ENCODE results near the gene TBC1D22A.

DNA sequence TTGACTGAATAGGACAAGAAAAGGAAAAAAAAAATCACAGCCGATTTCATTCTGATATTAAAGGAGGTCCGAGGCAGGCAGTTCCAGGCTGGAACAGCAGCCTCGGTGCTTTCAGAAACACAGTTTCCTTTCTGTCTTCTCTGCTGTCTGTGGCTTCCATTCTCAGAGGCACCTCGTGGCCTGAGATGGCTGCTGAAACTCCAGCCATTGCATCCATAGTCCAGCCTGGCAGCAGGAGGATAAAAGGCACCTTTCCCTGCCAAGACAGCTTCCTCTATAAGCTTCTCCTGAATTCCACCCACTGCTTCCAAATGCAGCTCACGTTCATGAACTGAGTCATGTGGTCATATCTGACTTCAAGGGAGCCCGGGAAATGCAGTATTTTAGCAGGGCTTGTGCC, 390.5 kb downstream of the TBC1D22A start:
- TF ChIP-seq EP300 (IDR thresholded peaks at IDR 0.05): no peak
- TF ChIP-seq, protein P1, sequence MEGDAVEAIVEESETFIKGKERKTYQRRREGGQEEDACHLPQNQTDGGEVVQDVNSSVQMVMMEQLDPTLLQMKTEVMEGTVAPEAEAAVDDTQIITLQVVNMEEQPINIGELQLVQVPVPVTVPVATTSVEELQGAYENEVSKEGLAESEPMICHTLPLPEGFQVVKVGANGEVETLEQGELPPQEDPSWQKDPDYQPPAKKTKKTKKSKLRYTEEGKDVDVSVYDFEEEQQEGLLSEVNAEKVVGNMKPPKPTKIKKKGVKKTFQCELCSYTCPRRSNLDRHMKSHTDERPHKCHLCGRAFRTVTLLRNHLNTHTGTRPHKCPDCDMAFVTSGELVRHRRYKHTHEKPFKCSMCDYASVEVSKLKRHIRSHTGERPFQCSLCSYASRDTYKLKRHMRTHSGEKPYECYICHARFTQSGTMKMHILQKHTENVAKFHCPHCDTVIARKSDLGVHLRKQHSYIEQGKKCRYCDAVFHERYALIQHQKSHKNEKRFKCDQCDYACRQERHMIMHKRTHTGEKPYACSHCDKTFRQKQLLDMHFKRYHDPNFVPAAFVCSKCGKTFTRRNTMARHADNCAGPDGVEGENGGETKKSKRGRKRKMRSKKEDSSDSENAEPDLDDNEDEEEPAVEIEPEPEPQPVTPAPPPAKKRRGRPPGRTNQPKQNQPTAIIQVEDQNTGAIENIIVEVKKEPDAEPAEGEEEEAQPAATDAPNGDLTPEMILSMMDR (IDR thresholded peaks at IDR 0.05): no peak
- TF ChIP-seq POLR2AphosphoS5 (IDR thresholded peaks at IDR 0.05): no peak
- no peak for TF ChIP-seq POLR2A (IDR thresholded peaks at IDR 0.05)

Measured in upper lobe of left lung (tissue), 4 donors.